Nephron (organoid): ENCODE results near the gene SLC22A4.

Source experiments
- H3K27ac Mint-ChIP-seq, 3 experiments: 2 replicates each; pipeline ENCODE4 v1.8.0; 2020; ENCODE audit warnings: mixed read lengths in 3 of 3, mild to moderate bottlenecking in 2 of 3, moderate library complexity in 1 of 3
- H3K27me3 Mint-ChIP-seq: 2 replicates; pipeline ENCODE4 v1.8.0; 2021; ENCODE audit warnings: low read depth, mild to moderate bottlenecking, moderate library complexity, mixed read lengths
- H3K36me3 Mint-ChIP-seq: 2 replicates; pipeline ENCODE4 v1.8.0; 2020; ENCODE audit warnings: low read depth, mixed read lengths
- H3K4me1 Mint-ChIP-seq: 2 replicates; pipeline ENCODE4 v1.8.0; 2020; ENCODE audit warnings: mixed read lengths
- H3K4me3 Mint-ChIP-seq, 3 experiments: 2 replicates each; pipeline ENCODE4 v1.8.0; 2020; ENCODE audit warnings: mild to moderate bottlenecking in 3 of 3, mixed read lengths in 3 of 3, moderate library complexity in 2 of 3
- H3K9me3 Mint-ChIP-seq: 2 replicates; pipeline ENCODE4 v1.8.0; 2020; ENCODE audit warnings: mixed read lengths
- CTCF ChIP-seq, 3 experiments: fragments of 200-600 bp; sonication (generic); IDR thresholded peaks; one replicate each; pipeline ENCODE4 v1.5.0; 2021; ENCODE audit warnings: antibody characterized with exemption in 3 of 3; ENCODE audit not compliant: unreplicated experiment in 3 of 3

The SLC22A4 gene

DNA sequence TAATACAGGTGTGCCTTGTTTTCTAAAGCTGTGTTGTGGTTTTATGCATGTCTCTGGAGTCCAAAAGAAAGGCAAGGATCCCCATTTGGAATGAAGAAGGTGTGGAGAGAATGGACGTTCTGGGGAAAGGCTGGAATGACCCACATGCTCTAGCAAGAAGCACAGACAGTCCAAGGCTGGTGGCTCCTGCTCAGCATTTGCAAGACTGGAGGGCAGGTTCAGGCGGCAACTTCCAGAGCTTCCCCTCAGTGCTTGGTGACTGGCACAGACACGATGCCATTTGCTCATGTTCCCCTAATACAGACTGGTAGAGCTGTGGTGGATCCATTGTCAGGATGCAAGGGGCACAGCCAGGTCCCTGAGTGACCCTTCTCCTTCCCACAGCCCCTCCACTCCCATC, 8.2 kb downstream of the SLC22A4 start:
- Mint-ChIP-seq H3K36me3 (peaks cover 15% of the 10 kb centered on the region), H3K27ac (no peak overlapping the region), H3K4me3 (no peak overlapping the region), H3K27me3 (no peaks in the 10 kb centered on the region), H3K9me3 (peaks cover 16% of the 10 kb centered on the region), H3K4me1 (no peaks in the 10 kb centered on the region)
- no peak for TF ChIP-seq CTCF (IDR thresholded peaks at IDR 0.05; ENCODE audit: unreplicated experiment in 3 of 3)

GRCh38 chr5:132303589-132303988, 9.4 kb downstream of the SLC22A4 start:
- Mint-ChIP-seq H3K36me3 (peaks cover 15% of the 10 kb centered on the region), H3K9me3 (peaks cover 16% of the 10 kb centered on the region), H3K27me3 (no peaks in the 10 kb centered on the region), H3K4me1 (no peaks in the 10 kb centered on the region), H3K4me3 (no peak overlapping the region), H3K27ac (no peak overlapping the region)
- TF ChIP-seq CTCF (IDR thresholded peaks at IDR 0.05; ENCODE audit: unreplicated experiment in 3 of 3), result no peak

- peaks cover 3% of the 10 kb centered on the region for H3K4me1 Mint-ChIP-seq
- H3K27ac Mint-ChIP-seq, result no peak overlapping the region
- TF ChIP-seq CTCF (IDR thresholded peaks at IDR 0.05; ENCODE audit: unreplicated experiment in 3 of 3), result no peak
- H3K27me3 Mint-ChIP-seq, result no peaks in the 10 kb centered on the region
- peaks cover 15% of the 10 kb centered on the region for H3K36me3 Mint-ChIP-seq
- peaks cover 16% of the 10 kb centered on the region for H3K9me3 Mint-ChIP-seq
- H3K4me3 Mint-ChIP-seq, result no peak overlapping the region
Observed at GRCh38 chr5:132305420-132305819, 11.2 kb downstream of the SLC22A4 start.

DNA sequence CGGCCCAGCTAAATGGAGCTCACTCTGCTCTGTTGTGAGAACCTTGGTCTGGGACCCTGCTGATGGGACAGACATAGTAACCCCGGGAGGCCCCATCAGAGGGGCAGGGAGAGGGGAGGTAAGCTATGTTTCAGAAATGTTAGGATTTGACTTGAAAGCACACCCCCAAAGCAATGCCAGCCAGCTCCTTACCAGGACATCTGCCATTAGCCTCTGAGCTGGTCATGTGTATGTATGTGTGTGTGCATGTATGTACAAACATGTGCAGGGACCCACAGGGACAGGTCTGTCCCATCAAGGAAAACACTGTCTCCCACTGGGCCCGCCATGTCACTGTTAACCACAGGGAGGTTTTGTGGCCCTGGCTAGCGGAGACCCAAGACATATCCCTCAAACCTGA, 14.5 kb downstream of the SLC22A4 start:
- Mint-ChIP-seq H3K36me3 (peaks cover 14% of the 10 kb centered on the region), H3K4me3 (no peak overlapping the region), H3K9me3 (peaks cover 16% of the 10 kb centered on the region), H3K27me3 (no peaks in the 10 kb centered on the region), H3K4me1 (peaks cover 13% of the 10 kb centered on the region), H3K27ac (no peak overlapping the region)
- no peak for TF ChIP-seq CTCF (IDR thresholded peaks at IDR 0.05; ENCODE audit: unreplicated experiment in 3 of 3)

- TF ChIP-seq CTCF (IDR thresholded peaks at IDR 0.05; ENCODE audit: unreplicated experiment in 3 of 3), result no peak
- H3K36me3 Mint-ChIP-seq, result peaks cover 14% of the 10 kb centered on the region
- no peaks in the 10 kb centered on the region for H3K27me3 Mint-ChIP-seq
- H3K27ac Mint-ChIP-seq, result peak overlapping the region in 1 of 3 experiments; percentile 24
- no peak overlapping the region for H3K4me3 Mint-ChIP-seq
- peaks cover 23% of the 10 kb centered on the region for H3K4me1 Mint-ChIP-seq
- peaks cover 7% of the 10 kb centered on the region for H3K9me3 Mint-ChIP-seq
Observed at GRCh38 chr5:132309679-132310078, 15.5 kb downstream of the SLC22A4 start.

DNA sequence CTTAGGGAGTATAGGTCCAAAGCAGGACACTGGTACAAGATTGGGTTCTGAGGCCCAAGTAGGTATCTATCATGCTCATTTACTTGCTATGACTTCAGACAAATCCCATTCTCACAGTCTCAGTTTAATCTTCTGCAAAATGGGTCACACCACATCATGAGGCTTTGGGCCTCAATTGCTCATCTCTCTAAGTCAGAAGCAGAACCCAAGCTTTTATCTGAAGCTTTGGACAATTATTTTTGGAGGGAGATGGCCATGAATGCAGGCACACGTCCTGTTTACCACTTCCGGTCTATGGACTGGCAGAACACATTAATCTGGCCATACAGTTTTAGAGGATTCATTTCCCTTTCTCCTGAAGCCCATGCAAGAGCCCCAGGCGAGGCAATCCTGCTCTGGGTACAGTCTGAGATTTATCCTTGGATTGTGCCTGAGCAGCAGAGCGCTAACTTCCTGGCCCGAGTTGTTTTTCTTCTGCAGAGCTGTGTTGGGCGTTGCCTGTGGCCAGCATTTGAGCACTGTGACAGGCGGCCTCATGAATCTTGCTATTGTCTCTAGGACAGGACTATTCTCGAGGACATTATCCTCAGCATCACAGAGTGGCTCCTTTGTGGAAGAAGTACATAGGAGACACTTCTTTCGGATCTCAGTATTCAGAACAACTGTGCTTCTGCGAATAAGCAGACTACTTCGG, 16.1 kb downstream of the SLC22A4 start:
- no peak for TF ChIP-seq CTCF (IDR thresholded peaks at IDR 0.05; ENCODE audit: unreplicated experiment in 3 of 3)
- peaks cover 9% of the 10 kb centered on the region for H3K36me3 Mint-ChIP-seq
- H3K27ac Mint-ChIP-seq, result peak overlapping the region in 2 of 3 experiments; percentile 22 to 30
- H3K4me3 Mint-ChIP-seq, result no peak overlapping the region
- no peaks in the 10 kb centered on the region for H3K27me3 Mint-ChIP-seq
- peaks cover 3% of the 10 kb centered on the region for H3K9me3 Mint-ChIP-seq
- peaks cover 25% of the 10 kb centered on the region for H3K4me1 Mint-ChIP-seq
